ENCODE measurements around the gene FRA10AC1.

The FRA10AC1 gene

DNA sequence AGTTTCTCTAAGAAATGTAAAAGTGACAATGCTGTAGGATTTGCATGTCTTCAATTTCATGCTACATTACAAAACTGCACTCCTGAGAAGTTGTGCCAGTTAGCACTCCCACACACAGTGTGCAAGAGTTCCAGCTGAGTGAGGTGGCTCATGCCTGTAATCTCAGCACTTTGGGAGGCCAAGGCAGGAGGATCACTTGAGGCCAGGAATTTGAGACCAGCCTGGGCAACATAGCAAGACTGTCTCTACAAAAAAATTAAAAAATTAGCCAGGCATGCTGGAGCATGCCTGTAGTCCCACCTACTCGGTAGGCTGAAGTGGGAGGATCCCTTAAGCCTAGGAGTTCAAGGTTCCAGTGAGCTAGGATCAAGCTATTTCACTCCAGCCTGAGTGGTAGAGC lies 44.6 kb downstream of the FRA10AC1 start:
- no peak for DNase-seq
- in situ Hi-C loops (cut with HindIII; ENCODE audit: low pct_ligation_motif_present, low pct_unique_long_range_greater_than_20kb, low sequenced_read_pairs), result loop anchor here (25.0 kb wide), 1 partner anchor 95 kb away; the partner anchor contains the start of gene FFAR4

DNA sequence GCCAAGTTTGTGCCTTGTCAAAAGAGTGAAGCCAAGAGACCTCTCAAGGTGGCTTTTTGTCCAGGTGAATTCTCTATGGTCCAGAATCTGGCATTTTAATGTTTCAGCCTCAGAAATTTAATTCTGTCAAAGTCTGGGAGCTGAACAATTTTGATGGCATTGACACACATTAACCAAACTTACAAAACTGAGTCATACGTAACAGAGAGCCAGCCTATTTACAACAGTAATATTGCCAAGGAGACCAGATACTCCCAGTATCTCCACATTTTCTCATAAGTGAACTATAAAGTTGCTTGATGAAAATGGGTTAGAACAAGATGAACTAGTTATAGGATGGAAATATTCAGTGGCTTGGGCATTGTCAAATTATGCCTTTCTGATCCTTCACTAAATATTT lies 46.2 kb downstream of the FRA10AC1 start:
- peak; percentile 4 for DNase-seq
- in situ Hi-C loops (cut with HindIII; ENCODE audit: low pct_ligation_motif_present, low pct_unique_long_range_greater_than_20kb, low sequenced_read_pairs), result loop anchor here (25.0 kb wide), 1 partner anchor 94 kb away; the partner anchor contains the start of gene FFAR4

DNA sequence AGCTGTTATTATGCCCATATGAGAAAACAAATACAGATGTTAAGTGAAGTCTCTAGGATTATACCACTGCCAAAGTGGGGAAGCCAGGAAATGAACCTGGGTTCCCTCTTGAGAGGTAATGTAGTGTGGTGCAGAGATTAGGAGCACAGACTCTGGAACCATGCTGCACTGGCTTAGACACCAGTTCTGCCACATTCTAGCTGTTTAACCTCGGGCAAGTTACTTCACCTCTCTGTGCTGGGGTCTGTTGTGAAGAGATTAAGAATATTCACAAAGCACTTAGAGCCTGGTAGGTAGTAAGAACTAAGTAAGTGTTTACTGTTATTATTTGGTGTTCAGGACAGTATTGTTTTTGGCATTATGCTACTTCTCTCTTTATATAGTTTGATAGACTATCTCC lies 48.2 kb downstream of the FRA10AC1 start:
- DNase-seq, result no peak
- in situ Hi-C loops (cut with HindIII; ENCODE audit: low pct_ligation_motif_present, low pct_unique_long_range_greater_than_20kb, low sequenced_read_pairs), result loop anchor here (25.0 kb wide), 1 partner anchor 92 kb away; the partner anchor contains the start of gene FFAR4

DNA sequence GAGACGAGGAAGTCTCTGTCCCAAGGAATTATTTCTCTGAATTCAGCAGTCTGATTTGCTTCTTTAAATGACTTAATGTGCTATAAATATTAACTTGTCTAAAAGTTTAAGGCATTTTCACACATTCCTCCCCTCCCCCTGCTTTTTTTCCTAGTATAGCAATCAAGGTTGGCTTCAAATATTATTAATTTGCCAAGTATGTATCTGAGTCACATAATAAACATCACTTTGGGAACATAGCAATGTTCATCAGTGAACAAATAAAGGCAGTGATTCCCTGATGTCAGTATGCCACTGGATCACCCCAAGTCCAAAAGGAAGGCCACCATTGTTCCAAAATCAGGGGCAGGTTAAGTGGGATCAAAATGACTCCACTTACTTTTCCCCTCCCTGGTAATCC lies 49.5 kb downstream of the FRA10AC1 start:
- DNase-seq, result no peak
- in situ Hi-C loops (cut with HindIII; ENCODE audit: low pct_ligation_motif_present, low pct_unique_long_range_greater_than_20kb, low sequenced_read_pairs), result loop anchor here (25.0 kb wide), 1 partner anchor 91 kb away; the partner anchor contains the start of gene FFAR4

DNA sequence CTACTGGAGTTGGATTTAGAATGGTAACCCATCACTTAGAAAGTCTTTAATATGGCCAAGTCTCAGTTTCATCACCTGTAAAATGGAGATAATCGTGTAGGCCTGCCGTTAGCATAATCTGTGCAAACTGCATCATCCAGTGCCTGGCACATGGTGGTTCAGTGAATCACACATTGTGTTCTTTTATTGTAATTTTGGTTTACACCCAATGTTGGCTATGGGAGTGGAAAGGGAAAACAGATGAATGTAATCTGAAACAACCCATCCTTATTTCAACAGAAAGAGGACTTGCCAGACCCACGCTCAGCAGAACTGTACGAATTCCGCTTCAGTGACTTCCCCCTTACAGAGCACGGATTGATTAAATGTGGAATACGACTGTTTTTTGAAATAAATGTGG lies 62.6 kb downstream of the FRA10AC1 start:
- in situ Hi-C loops (cut with HindIII; ENCODE audit: low pct_ligation_motif_present, low pct_unique_long_range_greater_than_20kb, low sequenced_read_pairs), result no loop called here

DNA sequence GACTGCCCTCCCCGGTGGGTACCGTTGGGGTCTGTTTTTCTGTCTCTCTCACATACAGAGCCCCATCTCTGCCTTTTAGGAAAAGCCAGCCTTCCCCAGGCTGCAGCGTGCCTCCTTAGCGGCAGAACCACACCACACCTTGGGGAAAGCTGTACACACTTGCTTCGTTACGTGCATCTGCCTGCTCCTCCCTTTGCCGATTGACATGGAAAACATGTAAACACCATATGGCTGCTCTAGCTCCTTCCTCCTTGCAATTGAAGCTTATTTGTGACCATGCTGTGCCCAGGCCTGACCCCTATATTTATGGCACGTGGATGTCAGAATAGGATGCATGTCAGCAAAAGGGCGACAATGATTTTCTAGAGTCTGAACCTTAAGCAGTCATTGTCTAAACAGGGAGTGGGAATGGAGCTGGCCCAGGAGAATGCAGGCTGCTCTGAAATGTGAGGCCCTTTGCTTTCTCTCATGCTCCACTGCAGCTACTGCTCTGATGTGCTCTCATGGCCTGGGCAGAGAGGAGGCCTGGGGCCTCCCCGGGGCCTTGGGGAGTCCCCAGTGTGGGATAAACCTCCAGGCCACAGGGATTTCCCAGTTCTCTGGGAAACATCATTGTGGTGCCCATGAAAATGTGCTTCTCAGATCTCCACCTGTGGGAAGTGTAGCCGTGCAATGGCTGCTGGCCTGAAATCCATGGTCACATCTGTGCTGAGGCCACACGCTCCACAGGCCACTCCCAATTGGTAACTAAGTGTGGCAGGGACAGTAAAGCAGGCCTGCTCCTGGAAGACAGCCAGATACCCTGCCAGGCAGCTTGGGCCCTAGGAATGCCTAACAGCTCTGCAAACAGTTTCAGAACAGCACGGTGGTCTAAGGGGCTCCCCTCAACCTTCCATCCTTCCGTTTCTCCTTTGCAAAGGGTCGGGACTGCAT lies 71.5 kb downstream of the FRA10AC1 start:
- DNase-seq, result no peak
- in situ Hi-C loops (cut with HindIII; ENCODE audit: low pct_ligation_motif_present, low pct_unique_long_range_greater_than_20kb, low sequenced_read_pairs), result no loop called here

More for the DNA sequence above, 62.6 kb downstream of the FRA10AC1 start:
- DNase-seq, result no peak

DNA sequence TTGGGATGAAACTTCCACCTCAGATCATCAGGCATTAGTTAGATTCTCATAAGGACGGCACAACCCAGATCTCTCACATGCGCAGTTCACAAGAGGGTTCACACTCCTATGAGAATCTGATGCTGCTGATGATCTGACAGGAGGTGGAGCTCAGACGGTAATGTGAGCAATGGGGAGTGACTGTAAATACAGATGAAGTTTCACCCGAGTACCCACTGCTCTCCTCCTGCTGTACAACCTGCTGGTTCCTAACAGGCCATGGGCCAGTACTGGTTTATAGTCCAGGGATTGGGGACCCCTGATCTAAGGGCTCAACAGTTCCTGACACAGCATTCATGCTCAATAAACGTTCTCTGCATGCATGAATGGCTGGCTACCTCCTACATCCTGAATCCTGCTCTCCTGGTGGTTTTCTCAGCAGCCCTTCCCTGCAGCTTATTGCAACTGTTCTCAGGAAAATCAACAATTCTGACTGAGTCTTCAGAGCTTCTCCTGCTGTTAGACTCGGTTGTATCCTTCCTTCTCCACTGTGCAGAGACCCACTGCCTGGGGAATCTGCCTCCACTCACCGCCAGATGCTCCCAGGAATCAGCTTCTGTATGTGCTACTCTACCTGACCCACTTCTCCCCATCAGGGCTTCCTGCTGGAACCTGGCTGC lies 72.6 kb downstream of the FRA10AC1 start:
- no peak for DNase-seq
- in situ Hi-C loops (cut with HindIII; ENCODE audit: low pct_ligation_motif_present, low pct_unique_long_range_greater_than_20kb, low sequenced_read_pairs), result no loop called here

DNA sequence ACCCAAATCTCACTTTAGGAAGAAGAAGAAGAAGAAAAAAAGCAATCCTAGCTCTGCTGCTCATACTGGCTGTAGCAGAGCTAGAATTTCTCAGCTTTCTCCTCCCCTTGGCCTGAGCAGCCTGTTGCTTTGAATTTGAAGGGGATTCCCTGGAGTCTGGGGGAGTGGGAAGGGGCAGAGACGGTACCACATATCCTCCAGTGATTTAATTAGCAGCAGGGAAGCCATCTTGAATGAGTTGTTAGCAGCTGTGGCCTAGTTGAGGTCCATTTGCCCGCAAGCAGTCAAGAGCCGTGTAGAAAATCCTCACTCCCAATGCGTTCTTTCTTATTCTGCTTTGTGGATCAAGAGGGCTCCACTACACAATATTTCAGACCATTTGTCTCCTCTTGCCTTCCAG lies 73.5 kb downstream of the FRA10AC1 start:
- in situ Hi-C loops (cut with HindIII; ENCODE audit: low pct_ligation_motif_present, low pct_unique_long_range_greater_than_20kb, low sequenced_read_pairs), result no loop called here
- DNase-seq, result no peak

DNA sequence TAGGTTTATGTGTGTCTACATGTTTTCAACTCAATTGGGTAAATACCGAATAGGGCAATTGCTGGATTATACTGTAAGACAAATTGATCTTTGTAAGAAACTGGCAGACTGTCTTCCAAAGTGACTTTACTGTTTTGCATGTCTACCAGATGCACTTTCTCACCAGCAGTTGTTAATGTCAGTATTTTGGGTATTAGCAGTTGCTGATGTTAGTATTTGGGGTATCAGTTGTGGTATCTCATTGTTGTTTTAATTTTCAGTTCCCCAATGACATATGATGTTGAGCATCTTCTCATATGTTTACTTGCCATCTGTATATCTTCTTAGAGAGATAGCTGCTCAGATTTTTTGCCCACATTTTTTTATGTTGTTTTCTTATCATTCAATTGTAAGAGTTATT lies 79.5 kb downstream of the FRA10AC1 start:
- in situ Hi-C loops (cut with HindIII; ENCODE audit: low pct_ligation_motif_present, low pct_unique_long_range_greater_than_20kb, low sequenced_read_pairs), result no loop called here
- DNase-seq, result no peak

DNA sequence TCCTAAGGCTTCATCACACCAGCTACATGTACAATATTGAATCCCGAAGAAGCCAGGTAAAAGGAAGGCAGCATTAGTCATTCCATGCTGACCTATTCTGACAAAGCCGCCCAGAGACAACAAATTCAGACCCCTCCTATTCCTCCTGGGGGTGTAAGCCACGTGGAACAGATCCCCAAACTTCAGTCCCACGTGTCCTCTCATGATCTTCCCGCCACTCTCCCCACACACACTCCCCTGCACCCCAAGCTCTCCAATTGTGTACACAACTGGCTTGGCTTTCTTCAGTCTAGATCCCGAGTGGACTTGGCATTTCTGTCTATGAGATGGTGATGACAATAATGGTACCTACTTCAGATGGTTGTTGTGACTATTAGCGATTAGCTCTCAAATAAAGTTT lies 81.5 kb downstream of the FRA10AC1 start:
- DNase-seq, result no peak
- in situ Hi-C loops (cut with HindIII; ENCODE audit: low pct_ligation_motif_present, low pct_unique_long_range_greater_than_20kb, low sequenced_read_pairs), result no loop called here
